Keratinocyte (primary cell): Measurements from ENCODE around the gene WDR7. TPM values are rescaled to one million over a fixed set of nuclear protein-coding genes. Genes with fewer than 3 reads are reported as not detected.

Experiments used
- DNase-seq: peaks from one replicate; pipeline ENCODE4 v3.0.0-alpha.2; 2011; ENCODE audit warnings: low read depth, missing footprints, low spot score
- FAIRE-seq: peaks from 2 replicates; lab custom pipeline; 2011; peaks lifted over from hg19 to GRCh38; lab: Jason Lieb, UNC
- H2AFZ ChIP-seq: 2 replicates; pipeline ENCODE4 v1.6.0; 2012; ENCODE audit warnings: low read length, control low read depth, inconsistent platforms; ENCODE audit not compliant: control insufficient read depth
- H3K27ac ChIP-seq: 2 replicates; pipeline ENCODE4 v1.5.1; 2011; ENCODE audit warnings: low read length; ENCODE audit not compliant: control insufficient read depth, insufficient read depth
- H3K27me3 ChIP-seq: 3 replicates; pipeline ENCODE4 v1.6.0; 2011; ENCODE audit warnings: low read length; ENCODE audit not compliant: control insufficient read depth, insufficient read depth; ENCODE audit errors: extremely low read depth
- H3K36me3 ChIP-seq, 2 experiments: 2 replicates in 1 of 2; 3 replicates in 1 of 2; pipeline ENCODE4 v1.5.1; 2011; ENCODE audit warnings: low read length in 2 of 2, mild to moderate bottlenecking in 1 of 2; ENCODE audit not compliant: control insufficient read depth in 2 of 2, insufficient read depth in 2 of 2; ENCODE audit errors: extremely low read depth in 1 of 2
- H3K4me1 ChIP-seq: 3 replicates; pipeline ENCODE4 v1.5.1; 2011; ENCODE audit warnings: low read length; ENCODE audit not compliant: control insufficient read depth, insufficient read depth; ENCODE audit errors: extremely low read depth
- H3K4me2 ChIP-seq: 3 replicates; pipeline ENCODE4 v1.6.0; 2011; ENCODE audit warnings: low read depth, low read length; ENCODE audit not compliant: control insufficient read depth, insufficient read depth; ENCODE audit errors: extremely low read depth
- H3K4me3 ChIP-seq, 3 experiments: fragments of 200-600 bp in 1 of 3; sonication (generic) in 1 of 3; 2 replicates in 2 of 3; 3 replicates in 1 of 3; pipeline ENCODE4 v1.5.1; 2011 to 2016; ENCODE audit warnings: low read length in 3 of 3, mild to moderate bottlenecking in 3 of 3, control low read depth in 2 of 3, inconsistent platforms in 1 of 3, low read depth in 1 of 3, mixed read lengths in 1 of 3, mixed run types in 1 of 3, moderate library complexity in 1 of 3; ENCODE audit not compliant: control insufficient read depth in 2 of 3, insufficient read depth in 2 of 3; ENCODE audit errors: extremely low read depth in 1 of 3
- H3K79me2 ChIP-seq: 2 replicates; pipeline ENCODE4 v1.6.0; 2012; ENCODE audit warnings: low read length; ENCODE audit not compliant: control insufficient read depth, insufficient read depth
- H3K9ac ChIP-seq: 3 replicates; pipeline ENCODE4 v1.6.0; 2011; ENCODE audit warnings: low read length; ENCODE audit not compliant: control insufficient read depth, insufficient read depth; ENCODE audit errors: extremely low read depth
- H3K9me1 ChIP-seq: 3 replicates; pipeline ENCODE4 v1.6.0; 2011; ENCODE audit warnings: low read length; ENCODE audit not compliant: control insufficient read depth, insufficient read depth; ENCODE audit errors: extremely low read depth
- H3K9me3 ChIP-seq: 2 replicates; pipeline ENCODE4 v1.5.1; 2012; ENCODE audit warnings: low read depth, low read length; ENCODE audit not compliant: control insufficient read depth
- H4K20me1 ChIP-seq: 3 replicates; pipeline ENCODE4 v1.6.0; 2011; ENCODE audit warnings: low read length; ENCODE audit not compliant: control insufficient read depth, insufficient read depth; ENCODE audit errors: extremely low read depth
- EZH2 ChIP-seq: IDR thresholded peaks from one replicate; pipeline ENCODE4 v1.6.1; 2012; ENCODE audit warnings: inconsistent platforms, mild to moderate bottlenecking, low read length, moderate library complexity
- dilution Hi-C: fragments of 300-500 bp; cut with MboI; formaldehyde crosslinking; loops from one replicate; pipeline ENCODE4 v1.7.0; 2020; ENCODE audit warnings: low sequenced_read_pairs; ENCODE audit not compliant: extremely low pct_ligation_motif_present
- polyA plus RNA-seq, 5 experiments: library from polyadenylated mRNA; depleted of rRNA in 3 of 5; stranded (reverse) in 3 of 5; stranded (forward) in 1 of 5; unstranded in 1 of 5; fragments of >200 nt; gene quantifications; 1 replicate in 1 of 5; 2 replicates in 3 of 5; 3 replicates in 1 of 5; pipeline versions ENCODE4 v1.2.1 to v1.2.3, GENCODE V29; 2011 to 2012; ENCODE audit warnings: missing spikeins in 2 of 5, low read depth in 1 of 5, low replicate concordance in 1 of 5
- TF ChIP-seq, protein P1 (sequence below), 3 experiments: IDR thresholded peaks in 1 of 3; conservative IDR thresholded peaks in 1 of 3; optimal IDR thresholded peaks in 1 of 3; 2 replicates in 2 of 3; 3 replicates in 1 of 3; pipeline versions ENCODE3 to v1.5.1; 2011; ENCODE audit warnings: low read length in 3 of 3, mild to moderate bottlenecking in 3 of 3, moderate library complexity in 2 of 3, control low read depth in 1 of 3, inconsistent platforms in 1 of 3; ENCODE audit not compliant: insufficient read depth in 2 of 3; ENCODE audit errors: extremely low read depth in 1 of 3

WDR7 gene
- polyA plus RNA-seq, 1 donor (not counting 4 experiments of a cell fraction or from before 2014, with no cell fraction given): 6.9 TPM

DNA sequence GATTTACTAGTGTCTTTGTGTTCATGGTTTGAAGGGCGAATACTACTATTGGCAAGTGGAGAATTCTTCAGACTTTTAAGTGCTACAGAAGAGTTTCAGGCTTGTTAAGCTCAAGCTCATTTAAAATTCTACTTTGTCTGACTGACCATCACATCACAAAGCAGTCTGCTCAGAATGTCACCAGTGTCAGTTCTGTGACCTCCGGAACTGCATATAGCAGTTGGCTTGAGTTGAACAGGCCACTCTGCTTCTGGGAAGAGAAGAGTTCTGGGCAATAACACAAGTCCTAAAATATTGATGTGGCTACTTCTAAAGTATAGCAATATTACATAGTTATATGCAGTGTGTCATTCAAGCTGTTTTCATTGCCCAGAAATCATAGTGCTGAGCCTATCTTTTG, 250.8 kb downstream of the WDR7 start:
- Histone ChIP-seq H3K4me1 (peaks cover 6% of the 10 kb centered on the region), H3K79me2 (no peaks in the 10 kb centered on the region), H4K20me1 (no peaks in the 10 kb centered on the region), H3K4me3 (no peak overlapping the region), H3K27ac (no peak overlapping the region), H3K4me2 (no peak overlapping the region), H2AFZ (no peak overlapping the region), H3K36me3 (no peaks in the 10 kb centered on the region), H3K27me3 (no peaks in the 10 kb centered on the region), H3K9me1 (no peaks in the 10 kb centered on the region), H3K9me3 (no peaks in the 10 kb centered on the region), H3K9ac (no peak overlapping the region)
- dilution Hi-C loops: no loop called here
- no peak for FAIRE-seq
- TF ChIP-seq, protein P1, sequence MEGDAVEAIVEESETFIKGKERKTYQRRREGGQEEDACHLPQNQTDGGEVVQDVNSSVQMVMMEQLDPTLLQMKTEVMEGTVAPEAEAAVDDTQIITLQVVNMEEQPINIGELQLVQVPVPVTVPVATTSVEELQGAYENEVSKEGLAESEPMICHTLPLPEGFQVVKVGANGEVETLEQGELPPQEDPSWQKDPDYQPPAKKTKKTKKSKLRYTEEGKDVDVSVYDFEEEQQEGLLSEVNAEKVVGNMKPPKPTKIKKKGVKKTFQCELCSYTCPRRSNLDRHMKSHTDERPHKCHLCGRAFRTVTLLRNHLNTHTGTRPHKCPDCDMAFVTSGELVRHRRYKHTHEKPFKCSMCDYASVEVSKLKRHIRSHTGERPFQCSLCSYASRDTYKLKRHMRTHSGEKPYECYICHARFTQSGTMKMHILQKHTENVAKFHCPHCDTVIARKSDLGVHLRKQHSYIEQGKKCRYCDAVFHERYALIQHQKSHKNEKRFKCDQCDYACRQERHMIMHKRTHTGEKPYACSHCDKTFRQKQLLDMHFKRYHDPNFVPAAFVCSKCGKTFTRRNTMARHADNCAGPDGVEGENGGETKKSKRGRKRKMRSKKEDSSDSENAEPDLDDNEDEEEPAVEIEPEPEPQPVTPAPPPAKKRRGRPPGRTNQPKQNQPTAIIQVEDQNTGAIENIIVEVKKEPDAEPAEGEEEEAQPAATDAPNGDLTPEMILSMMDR (optimal IDR thresholded peaks at IDR 0.05 in 1 of 3, IDR thresholded peaks at IDR 0.05 in 1 of 3, conservative IDR thresholded peaks at IDR 0.05 in 1 of 3; ENCODE audit: extremely low read depth in 1 of 3, insufficient read depth in 2 of 3, low read length in 3 of 3): no peak
- TF ChIP-seq EZH2: no peak
- no peak for DNase-seq

DNA sequence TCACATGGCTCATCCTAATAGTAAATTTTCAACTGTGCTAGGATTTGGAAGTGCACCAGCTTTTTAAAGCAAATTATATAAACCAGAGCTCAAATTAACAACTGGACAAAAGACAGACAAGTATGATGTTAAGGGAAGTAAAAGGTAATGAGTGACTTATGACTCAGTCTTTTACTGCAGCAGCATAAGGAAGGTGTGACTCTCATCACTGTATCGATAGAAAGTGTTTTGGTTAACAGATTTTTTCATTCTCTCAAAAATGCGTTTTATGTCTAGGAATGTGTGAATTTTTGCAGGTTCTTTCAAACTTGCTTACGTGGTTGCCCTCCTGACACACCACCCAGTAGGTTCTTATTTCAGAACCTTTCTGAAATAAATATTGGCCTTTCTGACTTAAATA, 251.5 kb downstream of the WDR7 start:
- Histone ChIP-seq H3K9ac (no peak overlapping the region), H3K9me3 (no peaks in the 10 kb centered on the region), H3K9me1 (no peaks in the 10 kb centered on the region), H3K79me2 (no peaks in the 10 kb centered on the region), H3K27ac (no peak overlapping the region), H4K20me1 (no peaks in the 10 kb centered on the region), H3K4me3 (no peak overlapping the region), H3K27me3 (no peaks in the 10 kb centered on the region), H3K4me1 (peaks cover 6% of the 10 kb centered on the region), H2AFZ (no peak overlapping the region), H3K36me3 (no peaks in the 10 kb centered on the region), H3K4me2 (no peak overlapping the region)
- dilution Hi-C loops: no loop called here
- TF ChIP-seq EZH2: no peak
- TF ChIP-seq, protein P1 (optimal IDR thresholded peaks at IDR 0.05 in 1 of 3, IDR thresholded peaks at IDR 0.05 in 1 of 3, conservative IDR thresholded peaks at IDR 0.05 in 1 of 3; ENCODE audit: extremely low read depth in 1 of 3, insufficient read depth in 2 of 3, low read length in 3 of 3): no peak
- no peak for DNase-seq
- FAIRE-seq: peak; percentile 36
